ENCODE data around the gene PSMB2.
"Not testable (repeated sequence)": the region's sequence is repeated elsewhere in the genome, so short reads cannot be mapped to it uniquely, and the experiment has no call there.

Gene PSMB2

GRCh38 chr1:35641233-35641866, at the start of gene PSMB2:
PSMB2 (minus strand) TSS chr1:35641526; CDS start chr1:35641432, 94 bp downstream.
- DNase-seq (ENCODE audit: low spot score): peak; percentile 92

- DNase-seq (ENCODE audit: low spot score): no peak
Measured at GRCh38 chr1:35691080-35691479, 49.8 kb upstream of the PSMB2 start.

GRCh38 chr1:35690103-35690502, 48.8 kb upstream of the PSMB2 start:
- DNase-seq (ENCODE audit: low spot score): not testable (repeated sequence)

- DNase-seq (ENCODE audit: low spot score): no peak
Measured at GRCh38 chr1:35688161-35688560, 46.8 kb upstream of the PSMB2 start.

- DNase-seq (ENCODE audit: low spot score): no peak
Measured at GRCh38 chr1:35683012-35683411, 41.7 kb upstream of the PSMB2 start.

- no peak for DNase-seq (ENCODE audit: low spot score)
Measured at GRCh38 chr1:35680271-35680670, 38.9 kb upstream of the PSMB2 start.

GRCh38 chr1:35675773-35676172, 34.4 kb upstream of the PSMB2 start:
- no peak for DNase-seq (ENCODE audit: low spot score)

- DNase-seq (ENCODE audit: low spot score): no peak
Measured at GRCh38 chr1:35674111-35674510, 32.8 kb upstream of the PSMB2 start.

- no peak for DNase-seq (ENCODE audit: low spot score)
Measured at GRCh38 chr1:35672116-35672515, 30.8 kb upstream of the PSMB2 start.

GRCh38 chr1:35668506-35668905, 27.2 kb upstream of the PSMB2 start:
- no peak for DNase-seq (ENCODE audit: low spot score)

GRCh38 chr1:35666916-35667315, 25.6 kb upstream of the PSMB2 start:
- DNase-seq (ENCODE audit: low spot score): no peak

- DNase-seq (ENCODE audit: low spot score): no peak
Measured at GRCh38 chr1:35666216-35666615, 24.9 kb upstream of the PSMB2 start.

- no peak for DNase-seq (ENCODE audit: low spot score)
Measured at GRCh38 chr1:35663434-35663833, 22.1 kb upstream of the PSMB2 start.

- DNase-seq (ENCODE audit: low spot score): no peak
Measured at GRCh38 chr1:35661474-35661795, 20.1 kb upstream of the PSMB2 start.

- no peak for DNase-seq (ENCODE audit: low spot score)
Measured at GRCh38 chr1:35660581-35661473, 19.5 kb upstream of the PSMB2 start.

GRCh38 chr1:35659589-35659988, 18.3 kb upstream of the PSMB2 start:
- DNase-seq (ENCODE audit: low spot score): no peak

GRCh38 chr1:35657851-35658250, 16.5 kb upstream of the PSMB2 start:
- no peak for DNase-seq (ENCODE audit: low spot score)

GRCh38 chr1:35656863-35657232, 15.5 kb upstream of the PSMB2 start:
- DNase-seq (ENCODE audit: low spot score): no peak

- no peak for DNase-seq (ENCODE audit: low spot score)
Measured at GRCh38 chr1:35656148-35656862, 15.0 kb upstream of the PSMB2 start.

GRCh38 chr1:35655196-35655595, 13.9 kb upstream of the PSMB2 start:
- no peak for DNase-seq (ENCODE audit: low spot score)

GRCh38 chr1:35650416-35650815, 9.1 kb upstream of the PSMB2 start:
- no peak for DNase-seq (ENCODE audit: low spot score)

- DNase-seq (ENCODE audit: low spot score): no peak
Measured at GRCh38 chr1:35646043-35646442, 4.7 kb upstream of the PSMB2 start.

GRCh38 chr1:35644204-35644603, 2.9 kb upstream of the PSMB2 start:
- DNase-seq (ENCODE audit: low spot score): no peak
